Activated CD4-positive, alpha-beta T cell treated with anti-CD3 and anti-CD28 coated beads for 36 hours (primary cell): ENCODE results near the gene HOXC6. TPM values are rescaled to one million over a fixed set of nuclear protein-coding genes. Genes with fewer than 3 reads are reported as not detected.
A peak's percentile ranks its signal among the peaks of the same experiment; 100 is the strongest.

Experiments
- ATAC-seq: fragments of 200-7000 bp; cut with Tn5 transposase; one replicate; pipeline ENCODE4 v1.10.0; 2021; ENCODE audit warnings: mild to moderate bottlenecking, moderate library complexity
- CTCF ChIA-PET: fragments of 350-600 bp; sonication (Branson Sonifier 250); formaldehyde crosslinking; loops from one replicate; lab custom pipeline; 2021; ENCODE audit warnings: antibody characterized with exemption; lab: Charles Lee
- POLR2A ChIA-PET: fragments of 350-600 bp; sonication (Branson Sonifier 250); formaldehyde crosslinking; loops from one replicate; lab custom pipeline; 2021; ENCODE audit warnings: antibody characterized with exemption, inconsistent platforms; lab: Charles Lee
- DNase-seq: peaks from one replicate; pipeline ENCODE4 v3.0.0-alpha.2; 2020
- H3K27ac Mint-ChIP-seq: one replicate; pipeline ENCODE4 v1.8.0; 2021; ENCODE audit warnings: mixed read lengths
- H3K27me3 Mint-ChIP-seq: one replicate; pipeline ENCODE4 v1.8.0; 2021; ENCODE audit warnings: mixed read lengths
- H3K36me3 Mint-ChIP-seq: one replicate; pipeline ENCODE4 v1.8.0; 2021; ENCODE audit warnings: low read depth, mixed read lengths
- H3K4me1 Mint-ChIP-seq: one replicate; pipeline ENCODE4 v1.8.0; 2021; ENCODE audit warnings: mixed read lengths
- H3K4me3 Mint-ChIP-seq: one replicate; pipeline ENCODE4 v1.8.0; 2021; ENCODE audit warnings: mild to moderate bottlenecking, moderate library complexity, mixed read lengths
- H3K9me3 Mint-ChIP-seq: one replicate; pipeline ENCODE4 v1.8.0; 2021; ENCODE audit warnings: low read depth, mixed read lengths
- intact Hi-C, 2 experiments: fragments of 100-400 bp; cut with DNase I in 1 of 2; cut with micrococcal nuclease in 1 of 2; formaldehyde crosslinking; loops; one replicate each; pipeline versions ENCODE4 v1.14.2 to v1.15.1; 2022 to 2024; cut with DNase I, micrococcal nuclease
- total RNA-seq, 2 experiments: library from RNA; stranded (reverse); gene quantifications; one replicate each; pipeline ENCODE4 v1.2.3, GENCODE V29; 2021

HOXC6 gene
- total RNA-seq, 2 experiments from 2014 or later = not detected

DNA sequence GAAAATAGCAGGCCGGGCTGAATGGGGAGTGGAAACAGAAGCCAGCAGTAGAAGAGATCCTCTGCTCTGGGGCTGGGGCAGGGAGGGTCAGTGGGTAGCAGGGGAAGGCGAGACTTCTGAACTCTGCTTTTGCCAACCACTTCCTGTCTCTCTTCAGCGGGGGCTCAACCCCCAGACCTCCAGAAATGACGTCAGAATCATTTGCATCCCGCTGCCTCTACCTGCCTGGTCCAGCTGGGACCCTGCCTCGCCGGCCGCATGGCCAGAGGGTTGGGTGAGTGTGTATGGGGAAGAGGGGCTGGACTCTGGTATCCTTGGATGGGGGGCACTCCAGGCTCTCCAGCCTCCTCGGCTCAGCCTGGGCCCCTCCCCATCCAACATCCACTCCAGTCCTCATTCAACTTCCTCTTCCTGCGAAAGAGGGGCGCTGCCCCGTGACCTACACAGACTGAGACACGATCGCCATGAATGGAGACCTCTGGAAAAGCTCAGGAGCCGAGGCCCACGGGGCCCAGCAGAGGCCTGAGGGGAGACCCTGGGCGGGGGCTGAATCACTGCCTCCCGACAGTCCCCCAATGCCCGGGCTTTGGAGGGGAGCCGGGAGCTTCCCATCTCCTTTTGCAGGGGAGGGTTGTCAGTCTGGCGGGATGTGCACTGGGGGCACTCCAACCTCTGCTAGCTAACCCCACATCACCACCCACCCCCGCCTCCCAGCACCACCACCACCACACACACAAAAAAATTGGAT, 24.9 kb downstream of the HOXC6 start:
- Mint-ChIP-seq H3K27me3 (peaks cover 81% of the 10 kb centered on the region), H3K9me3 (no peaks in the 10 kb centered on the region), H3K27ac (no peak overlapping the region), H3K36me3 (no peaks in the 10 kb centered on the region), H3K4me3 (peak overlapping the region; percentile 0), H3K4me1 (peaks cover 21% of the 10 kb centered on the region)
- POLR2A ChIA-PET = no interaction called here
- DNase-seq = no peak
- intact Hi-C loops = loop anchor here (2.0 to 5.0 kb wide), 5 partner anchors 46 to 96 kb away; no protein-coding TSS in a partner anchor
- CTCF ChIA-PET = interaction anchor here (0.6 to 2.5 kb wide), 7 partner anchors 9 to 171 kb away, joined by 3 to 15 read pairs (median 3); partner anchors contain the start of gene HOXC5
- ATAC-seq = peak; percentile 19

GRCh38 chr12:54053751-54054741, 25.8 kb downstream of the HOXC6 start, which contains the start of gene HOXC4:
Gene HOXC4 (plus strand): TSS chr12:54053835. CDS start chr12:54053923, 88 bp downstream.
- POLR2A ChIA-PET = no interaction called here
- no peak for DNase-seq
- intact Hi-C loops = loop anchor here (2.0 to 5.0 kb wide), 5 partner anchors 47 to 97 kb away; no protein-coding TSS in a partner anchor
- Mint-ChIP-seq H3K4me3 (peak within 1 kb of the TSS; percentile 0), H3K9me3 (no peaks in the 10 kb centered on the region), H3K4me1 (peaks cover 21% of the 10 kb centered on the region), H3K27me3 (peaks cover 81% of the 10 kb centered on the region), H3K36me3 (no peaks in the 10 kb centered on the region), H3K27ac (no peak within 1 kb of the TSS)
- no peak for ATAC-seq
- CTCF ChIA-PET = interaction anchor here (0.6 to 2.5 kb wide), 8 partner anchors 10 to 154 kb away, joined by 3 to 15 read pairs (median 4); partner anchors contain the start of genes HOXC5 and HOXC9

DNA sequence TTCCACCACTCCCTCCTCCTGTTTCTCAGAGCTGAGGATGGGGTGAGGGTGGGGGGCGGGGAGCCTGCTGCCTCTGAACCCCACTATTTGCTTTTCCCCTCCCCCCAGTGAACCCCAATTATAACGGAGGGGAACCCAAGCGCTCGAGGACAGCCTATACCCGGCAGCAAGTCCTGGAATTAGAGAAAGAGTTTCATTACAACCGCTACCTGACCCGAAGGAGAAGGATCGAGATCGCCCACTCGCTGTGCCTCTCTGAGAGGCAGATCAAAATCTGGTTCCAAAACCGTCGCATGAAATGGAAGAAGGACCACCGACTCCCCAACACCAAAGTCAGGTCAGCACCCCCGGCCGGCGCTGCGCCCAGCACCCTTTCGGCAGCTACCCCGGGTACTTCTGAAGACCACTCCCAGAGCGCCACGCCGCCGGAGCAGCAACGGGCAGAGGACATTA, 26.5 kb downstream of the HOXC6 start:
- Mint-ChIP-seq H3K27me3 (peaks cover 79% of the 10 kb centered on the region), H3K4me1 (peaks cover 21% of the 10 kb centered on the region), H3K4me3 (no peak overlapping the region), H3K27ac (no peak overlapping the region), H3K36me3 (no peaks in the 10 kb centered on the region), H3K9me3 (no peaks in the 10 kb centered on the region)
- POLR2A ChIA-PET = no interaction called here
- no peak for DNase-seq
- CTCF ChIA-PET = interaction anchor here (0.6 to 2.0 kb wide), 6 partner anchors 10 to 153 kb away, joined by 3 to 9 read pairs (median 4); partner anchors contain the start of gene HOXC9
- ATAC-seq = no peak
- intact Hi-C loops = loop anchor here (5.0 kb wide), 3 partner anchors 62 to 97 kb away; no protein-coding TSS in a partner anchor

DNA sequence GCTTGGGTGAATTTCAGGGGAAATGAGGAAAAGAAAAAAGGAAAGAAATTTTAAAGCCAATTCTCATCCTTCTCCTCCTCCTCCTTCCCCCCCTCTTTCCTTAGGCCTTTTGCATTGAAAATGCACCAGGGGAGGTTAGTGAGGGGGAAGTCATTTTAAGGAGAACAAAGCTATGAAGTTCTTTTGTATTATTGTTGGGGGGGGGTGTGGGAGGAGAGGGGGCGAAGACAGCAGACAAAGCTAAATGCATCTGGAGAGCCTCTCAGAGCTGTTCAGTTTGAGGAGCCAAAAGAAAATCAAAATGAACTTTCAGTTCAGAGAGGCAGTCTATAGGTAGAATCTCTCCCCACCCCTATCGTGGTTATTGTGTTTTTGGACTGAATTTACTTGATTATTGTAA, 27.3 kb downstream of the HOXC6 start:
- peaks cover 15% of the 10 kb centered on the region for H3K4me1 Mint-ChIP-seq
- no peak for ATAC-seq
- no peaks in the 10 kb centered on the region for H3K9me3 Mint-ChIP-seq
- H3K27ac Mint-ChIP-seq = no peak overlapping the region
- peaks cover 77% of the 10 kb centered on the region for H3K27me3 Mint-ChIP-seq
- intact Hi-C loops = no loop called here
- ChIA-PET POLR2A (no interaction called here), CTCF (interaction anchor here (0.5 to 2.0 kb wide), 9 partner anchors 9 to 355 kb away, joined by 3 to 9 read pairs (median 3); partner anchors contain the start of gene HOXC5)
- no peak for DNase-seq
- no peak overlapping the region for H3K4me3 Mint-ChIP-seq
- H3K36me3 Mint-ChIP-seq = no peaks in the 10 kb centered on the region

DNA sequence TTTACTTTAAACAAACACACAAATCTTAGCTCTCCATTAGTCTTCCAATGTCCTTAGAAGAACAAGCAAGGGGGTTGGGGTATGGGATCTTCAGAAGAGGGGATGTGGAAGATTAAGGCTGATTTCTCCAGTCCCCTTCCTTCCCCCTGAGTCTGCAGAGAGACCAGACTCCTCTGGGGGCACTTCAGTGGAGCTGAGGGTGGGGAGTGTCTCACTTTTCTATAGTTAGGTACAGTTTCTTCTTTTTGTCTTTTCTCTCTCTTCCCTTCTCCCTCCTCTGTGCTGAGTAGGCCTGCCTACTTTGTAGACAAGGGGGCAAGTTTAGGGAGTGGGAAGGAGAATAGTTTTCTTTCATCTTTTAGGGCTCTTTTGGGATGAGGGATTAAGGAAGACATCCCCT, 27.9 kb downstream of the HOXC6 start:
- POLR2A ChIA-PET = no interaction called here
- Mint-ChIP-seq H3K9me3 (no peaks in the 10 kb centered on the region), H3K27me3 (peaks cover 77% of the 10 kb centered on the region), H3K4me3 (no peak overlapping the region), H3K36me3 (no peaks in the 10 kb centered on the region), H3K27ac (no peak overlapping the region), H3K4me1 (peaks cover 15% of the 10 kb centered on the region)
- ATAC-seq = no peak
- CTCF ChIA-PET = interaction anchor here (0.5 to 2.0 kb wide), 7 partner anchors 8 to 52 kb away, joined by 3 to 9 read pairs (median 3); partner anchors contain the start of gene HOXC5
- DNase-seq = no peak
- intact Hi-C loops = no loop called here

- DNase-seq = no peak
- CTCF ChIA-PET = interaction anchor here (0.6 to 1.6 kb wide), 2 partner anchors 149 to 231 kb away, joined by 3 read pairs; no protein-coding TSS in a partner anchor
- ATAC-seq = no peak
- H3K27ac Mint-ChIP-seq = no peak overlapping the region
- intact Hi-C loops = no loop called here
- H3K9me3 Mint-ChIP-seq = no peaks in the 10 kb centered on the region
- H3K4me3 Mint-ChIP-seq = no peak overlapping the region
- H3K4me1 Mint-ChIP-seq = peaks cover 6% of the 10 kb centered on the region
- H3K36me3 Mint-ChIP-seq = no peaks in the 10 kb centered on the region
- peaks cover 80% of the 10 kb centered on the region for H3K27me3 Mint-ChIP-seq
- POLR2A ChIA-PET = no interaction called here
Measured at GRCh38 chr12:54058128-54058768, 30.0 kb downstream of the HOXC6 start.

- CTCF ChIA-PET = interaction anchor here (0.9 to 1.6 kb wide), 6 partner anchors 12 to 199 kb away, joined by 3 to 5 read pairs (median 3); partner anchors contain the start of gene HOXC5
- ATAC-seq (no peak), DNase-seq (no peak)
- Mint-ChIP-seq H3K27ac (no peak overlapping the region), H3K9me3 (no peaks in the 10 kb centered on the region), H3K4me1 (no peaks in the 10 kb centered on the region), H3K36me3 (no peaks in the 10 kb centered on the region), H3K4me3 (no peak overlapping the region), H3K27me3 (peaks cover 76% of the 10 kb centered on the region)
- POLR2A ChIA-PET = no interaction called here
- intact Hi-C loops = no loop called here
Measured at GRCh38 chr12:54059668-54060067, 31.4 kb downstream of the HOXC6 start.

- no peak for ATAC-seq
Measured at GRCh38 chr12:54060174-54060974, 32.1 kb downstream of the HOXC6 start.

DNA sequence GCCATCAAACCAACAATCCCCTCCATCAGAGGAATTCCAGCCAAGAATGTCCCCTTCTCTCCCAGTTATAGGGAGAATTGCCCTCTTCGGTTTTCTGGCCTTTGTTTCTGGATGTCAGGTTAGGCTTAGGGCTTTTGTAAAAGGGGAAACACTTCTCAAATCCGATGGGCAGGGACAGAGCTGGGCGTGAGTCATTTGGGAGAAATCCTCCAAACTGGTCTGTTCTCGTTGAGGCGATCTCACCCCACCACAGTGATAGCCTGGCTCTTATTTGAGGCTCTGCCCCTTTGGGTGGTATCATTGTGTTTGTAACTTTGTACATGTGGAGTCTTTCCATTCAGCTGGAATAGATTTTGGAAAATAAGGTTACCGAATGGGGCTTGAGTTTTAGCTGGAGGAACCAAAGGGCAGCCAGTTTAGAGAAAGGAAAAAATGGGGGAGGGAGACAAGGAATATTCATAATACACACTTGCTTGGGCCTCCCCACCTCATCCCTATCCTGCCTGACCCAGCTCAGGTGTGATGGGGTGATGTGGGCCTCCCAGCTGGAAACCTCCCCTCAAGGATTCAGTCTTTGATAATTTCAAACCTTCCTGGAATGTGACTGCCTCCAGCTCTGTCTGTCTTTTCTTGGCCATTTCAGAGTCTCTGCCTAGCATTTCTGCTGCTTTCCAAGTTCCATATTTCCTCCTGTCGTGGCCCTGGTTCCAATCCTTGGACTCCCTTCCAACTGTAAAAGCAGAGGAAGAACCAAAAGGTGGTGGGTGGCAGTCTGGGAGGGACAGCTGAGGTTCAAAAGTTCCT, 32.9 kb downstream of the HOXC6 start:
- CTCF ChIA-PET = interaction anchor here (0.8 to 1.1 kb wide), 3 partner anchors 9 to 130 kb away, joined by 3 to 4 read pairs (median 3); no protein-coding TSS in a partner anchor
- Mint-ChIP-seq H3K27ac (no peak overlapping the region), H3K4me1 (no peaks in the 10 kb centered on the region), H3K4me3 (no peak overlapping the region), H3K36me3 (no peaks in the 10 kb centered on the region), H3K27me3 (peaks cover 69% of the 10 kb centered on the region), H3K9me3 (no peaks in the 10 kb centered on the region)
- intact Hi-C loops = no loop called here
- ATAC-seq (no peak), DNase-seq (no peak)
- POLR2A ChIA-PET = interaction anchor here (0.6 kb wide), 1 partner anchor 75 kb away, joined by 3 read pairs; no protein-coding TSS in a partner anchor

More at GRCh38 chr12:54060174-54060974, 32.1 kb downstream of the HOXC6 start:
- DNase-seq = no peak
- POLR2A ChIA-PET = interaction anchor here (0.6 kb wide), 1 partner anchor 74 kb away, joined by 3 read pairs; no protein-coding TSS in a partner anchor
- no peaks in the 10 kb centered on the region for H3K36me3 Mint-ChIP-seq
- H3K9me3 Mint-ChIP-seq = no peaks in the 10 kb centered on the region
- H3K4me3 Mint-ChIP-seq = no peak overlapping the region
- CTCF ChIA-PET = interaction anchor here (0.5 to 1.6 kb wide), 8 partner anchors 8 to 176 kb away, joined by 3 to 5 read pairs (median 3); partner anchors contain the start of gene HOXC5
- H3K27ac Mint-ChIP-seq = no peak overlapping the region
- intact Hi-C loops = no loop called here
- H3K4me1 Mint-ChIP-seq = no peaks in the 10 kb centered on the region
- H3K27me3 Mint-ChIP-seq = peaks cover 71% of the 10 kb centered on the region
